Measurements from ENCODE around the gene RASA3.

The RASA3 gene

DNA sequence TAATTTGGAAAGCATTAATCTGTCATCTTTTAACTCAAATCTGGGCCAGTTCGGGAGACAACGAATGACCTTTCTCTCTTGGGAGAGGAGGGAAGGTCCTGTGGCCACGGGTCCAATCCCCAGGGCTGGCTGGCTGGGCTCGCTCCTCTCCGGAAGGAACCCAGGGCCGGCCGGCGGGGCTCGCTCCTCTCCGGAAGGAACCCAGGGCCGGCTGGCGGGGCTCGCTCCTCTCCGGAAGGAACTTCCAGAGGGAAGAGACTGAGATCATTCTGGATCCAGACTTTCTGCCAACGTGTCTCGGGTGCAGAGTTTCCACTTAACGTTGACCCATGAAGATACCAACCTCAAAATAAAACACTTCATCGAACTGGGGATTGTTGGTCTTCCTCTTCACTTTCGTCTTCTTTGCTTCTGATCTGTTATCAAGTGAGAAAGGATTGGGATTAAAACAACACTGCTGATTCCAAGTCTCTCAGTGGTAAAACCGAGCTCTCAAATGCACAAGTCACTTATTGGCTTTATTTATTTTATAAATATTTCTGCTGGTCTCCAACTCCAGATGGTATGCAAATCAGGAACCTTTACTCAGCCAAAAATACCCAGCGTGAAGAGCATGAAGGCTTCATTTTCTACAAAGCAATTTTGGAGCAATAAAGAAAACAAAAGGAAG, 105.2 kb downstream of the RASA3 start:
- H3K4me3 ChIP-seq (ENCODE audit: low read depth, low read length) = no peak overlapping the region
- ChIA-PET POLR2A (no interaction called here), CTCF (interaction anchor here (3.5 kb wide), 1 partner anchor 201 kb away, joined by 10 read pairs; no protein-coding TSS in a partner anchor)
- TF ChIP-seq, protein P1, sequence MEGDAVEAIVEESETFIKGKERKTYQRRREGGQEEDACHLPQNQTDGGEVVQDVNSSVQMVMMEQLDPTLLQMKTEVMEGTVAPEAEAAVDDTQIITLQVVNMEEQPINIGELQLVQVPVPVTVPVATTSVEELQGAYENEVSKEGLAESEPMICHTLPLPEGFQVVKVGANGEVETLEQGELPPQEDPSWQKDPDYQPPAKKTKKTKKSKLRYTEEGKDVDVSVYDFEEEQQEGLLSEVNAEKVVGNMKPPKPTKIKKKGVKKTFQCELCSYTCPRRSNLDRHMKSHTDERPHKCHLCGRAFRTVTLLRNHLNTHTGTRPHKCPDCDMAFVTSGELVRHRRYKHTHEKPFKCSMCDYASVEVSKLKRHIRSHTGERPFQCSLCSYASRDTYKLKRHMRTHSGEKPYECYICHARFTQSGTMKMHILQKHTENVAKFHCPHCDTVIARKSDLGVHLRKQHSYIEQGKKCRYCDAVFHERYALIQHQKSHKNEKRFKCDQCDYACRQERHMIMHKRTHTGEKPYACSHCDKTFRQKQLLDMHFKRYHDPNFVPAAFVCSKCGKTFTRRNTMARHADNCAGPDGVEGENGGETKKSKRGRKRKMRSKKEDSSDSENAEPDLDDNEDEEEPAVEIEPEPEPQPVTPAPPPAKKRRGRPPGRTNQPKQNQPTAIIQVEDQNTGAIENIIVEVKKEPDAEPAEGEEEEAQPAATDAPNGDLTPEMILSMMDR (IDR thresholded peaks at IDR 0.05; ENCODE audit: insufficient read depth, low read length, missing control alignments) = no peak
- DNase-seq (ENCODE audit: low read depth, low spot score) = no peak

GRCh38 chr13:114026481-114026880, 105.9 kb downstream of the RASA3 start:
- TF ChIP-seq, protein P1 (IDR thresholded peaks at IDR 0.05; ENCODE audit: insufficient read depth, low read length, missing control alignments) = no peak
- ChIA-PET CTCF (interaction anchor here (1.1 to 3.5 kb wide), 2 partner anchors 41 to 202 kb away, joined by 3 to 10 read pairs; no protein-coding TSS in a partner anchor), POLR2A (no interaction called here)
- DNase-seq (ENCODE audit: low read depth, low spot score) = no peak
- H3K4me3 ChIP-seq (ENCODE audit: low read depth, low read length) = no peak overlapping the region

DNA sequence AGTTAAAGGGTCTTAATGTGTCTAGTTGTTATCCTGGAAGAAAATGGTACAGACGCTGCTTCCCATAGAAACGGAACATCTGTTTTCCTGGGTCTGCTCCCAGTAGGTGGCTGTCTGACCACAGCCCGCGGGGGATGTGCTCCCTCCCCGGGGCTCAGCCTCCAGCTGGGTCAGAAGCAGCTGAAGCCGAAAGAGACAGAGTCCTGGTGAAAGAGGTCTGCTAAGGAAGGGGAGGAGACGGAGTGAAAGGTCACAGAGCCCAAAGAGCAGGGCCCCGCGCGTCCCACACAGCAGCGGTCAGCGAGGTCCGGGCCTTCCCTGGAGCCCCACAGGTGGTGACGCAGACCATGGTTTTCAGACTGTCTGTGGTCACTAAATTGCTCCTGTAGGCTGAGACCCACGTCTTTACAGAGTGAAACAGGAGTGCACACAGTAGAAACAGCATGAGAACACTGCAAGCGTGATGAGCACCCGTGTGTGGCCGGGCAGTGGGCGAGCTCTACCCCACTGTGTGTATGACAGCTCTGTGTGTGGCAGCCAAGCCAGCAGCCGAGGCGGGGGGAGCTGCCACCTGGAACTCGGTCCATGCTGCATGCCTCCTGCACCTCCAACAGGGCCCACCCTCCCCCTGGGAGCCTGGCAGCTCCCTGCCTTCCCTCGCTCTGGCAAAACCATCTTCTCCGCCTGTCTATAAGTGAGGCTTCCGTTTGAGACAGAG, 106.5 kb downstream of the RASA3 start:
- no peak overlapping the region for H3K4me3 ChIP-seq (ENCODE audit: low read depth, low read length)
- POLR2A ChIA-PET = no interaction called here
- DNase-seq (ENCODE audit: low read depth, low spot score) = no peak
- CTCF ChIA-PET = interaction anchor here (1.1 to 3.5 kb wide), 3 partner anchors 9 to 202 kb away, joined by 3 to 10 read pairs (median 3); no protein-coding TSS in a partner anchor
- TF ChIP-seq, protein P1 (IDR thresholded peaks at IDR 0.05; ENCODE audit: insufficient read depth, low read length, missing control alignments) = peak; percentile 20

DNA sequence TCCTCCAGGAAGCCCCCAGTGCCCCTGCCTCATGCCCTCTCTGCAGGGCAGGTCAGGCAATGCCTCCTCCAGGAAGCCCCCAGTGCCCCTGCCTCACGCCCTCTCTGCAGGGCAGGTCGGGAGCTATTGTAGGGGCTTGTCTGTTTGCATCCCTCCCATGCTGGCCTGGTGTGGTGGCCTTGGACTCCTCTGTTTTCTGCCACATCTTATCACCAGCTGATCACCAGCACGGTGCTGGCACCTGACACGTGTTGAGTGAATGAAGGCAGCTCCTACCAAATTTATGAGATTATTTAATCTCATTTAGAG, 107.1 kb downstream of the RASA3 start:
- DNase-seq (ENCODE audit: low read depth, low spot score) = no peak
- TF ChIP-seq, protein P1 (IDR thresholded peaks at IDR 0.05; ENCODE audit: insufficient read depth, low read length, missing control alignments) = no peak
- POLR2A ChIA-PET = interaction anchor here (0.7 kb wide), 1 partner anchor 33 kb away, joined by 3 read pairs; no protein-coding TSS in a partner anchor
- H3K4me3 ChIP-seq (ENCODE audit: low read depth, low read length) = no peak overlapping the region
- CTCF ChIA-PET = interaction anchor here (1.1 to 3.5 kb wide), 3 partner anchors 9 to 203 kb away, joined by 3 to 10 read pairs (median 3); no protein-coding TSS in a partner anchor

- POLR2A ChIA-PET = interaction anchor here (0.7 kb wide), 1 partner anchor 33 kb away, joined by 3 read pairs; no protein-coding TSS in a partner anchor
- TF ChIP-seq, protein P1 (IDR thresholded peaks at IDR 0.05; ENCODE audit: insufficient read depth, low read length, missing control alignments) = no peak
- CTCF ChIA-PET = interaction anchor here (0.6 to 3.5 kb wide), 6 partner anchors 8 to 203 kb away, joined by 3 to 10 read pairs (median 3); no protein-coding TSS in a partner anchor
- H3K4me3 ChIP-seq (ENCODE audit: low read depth, low read length) = no peak overlapping the region
- DNase-seq (ENCODE audit: low read depth, low spot score) = no peak
Measured at GRCh38 chr13:114024603-114025404, 107.6 kb downstream of the RASA3 start.

Measured in AG04449 (cell line).